GM18907 (cell line): ENCODE results near the gene CACNA1D.

Experiments
- ATAC-seq: cut with Tn5 transposase; IDR thresholded peaks from one replicate; pipeline ENCODE4 v1.9.1; 2021; ENCODE audit warnings: mild to moderate bottlenecking, moderate library complexity; ENCODE audit not compliant: unreplicated experiment

CACNA1D gene

DNA sequence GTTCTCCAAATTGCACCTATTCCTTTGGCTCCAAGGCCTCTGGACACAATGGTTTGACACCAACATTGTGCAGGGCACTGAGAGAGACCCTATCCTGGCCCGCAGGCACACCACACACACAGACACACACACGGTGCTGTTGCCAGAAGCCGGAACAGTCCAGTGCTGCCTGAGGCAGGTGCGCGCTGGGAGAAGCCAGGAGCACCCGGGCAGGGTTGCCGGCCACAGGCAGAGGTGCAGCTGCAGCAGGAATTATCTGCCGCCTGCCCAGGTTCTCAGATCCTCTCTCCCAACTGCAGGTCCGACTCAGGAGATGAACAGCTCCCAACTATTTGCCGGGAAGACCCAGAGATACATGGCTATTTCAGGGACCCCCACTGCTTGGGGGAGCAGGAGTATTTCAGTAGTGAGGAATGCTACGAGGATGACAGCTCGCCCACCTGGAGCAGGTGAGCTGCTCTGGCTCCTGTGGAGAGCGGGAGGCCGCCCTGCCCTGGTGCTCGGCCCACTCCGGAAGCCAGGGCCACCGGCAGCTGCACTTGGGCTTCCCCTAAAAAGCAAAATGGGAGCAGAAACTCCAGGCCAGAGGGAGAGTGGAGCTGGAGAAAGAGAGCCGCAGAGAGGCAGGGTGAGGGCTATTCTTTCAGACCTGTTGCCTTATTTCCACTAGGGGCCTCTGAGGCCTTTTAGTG lies 308.9 kb downstream of the CACNA1D start:
- ATAC-seq = no peak

- ATAC-seq = no peak
Observed at GRCh38 chr3:53803816-53804695, 309.6 kb downstream of the CACNA1D start.

DNA sequence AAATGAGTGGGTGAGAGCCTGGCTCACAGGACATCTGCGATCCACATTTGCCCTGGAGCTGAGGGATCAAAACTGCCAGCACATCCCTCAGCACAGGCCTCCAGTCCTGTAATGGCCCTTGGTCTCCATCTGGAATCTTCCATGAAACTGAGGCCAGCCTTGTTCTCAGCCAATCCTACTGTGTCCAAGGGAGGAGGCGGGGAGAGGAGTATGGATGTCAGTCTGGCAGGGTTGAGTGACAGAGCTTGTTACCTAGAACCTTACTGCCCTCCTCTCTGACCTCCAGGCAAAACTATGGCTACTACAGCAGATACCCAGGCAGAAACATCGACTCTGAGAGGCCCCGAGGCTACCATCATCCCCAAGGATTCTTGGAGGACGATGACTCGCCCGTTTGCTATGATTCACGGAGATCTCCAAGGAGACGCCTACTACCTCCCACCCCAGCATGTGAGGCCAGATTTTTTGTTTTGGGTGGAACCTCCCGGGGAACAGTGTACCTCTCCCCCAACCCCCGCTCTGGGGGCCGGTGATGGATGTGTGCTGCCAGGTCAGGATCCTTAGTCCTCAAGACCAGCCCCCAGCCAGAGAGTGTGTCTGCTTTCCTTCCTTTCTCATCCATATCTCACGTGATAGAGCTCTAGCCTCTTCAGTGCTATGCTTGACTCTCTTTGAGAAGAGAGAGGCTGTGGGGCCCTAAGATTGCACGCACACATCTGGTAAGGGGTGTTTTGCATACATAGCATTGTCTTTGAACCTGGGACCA lies 310.5 kb downstream of the CACNA1D start:
- ATAC-seq = peak; percentile 60

- no peak for ATAC-seq
Observed at GRCh38 chr3:53805463-53806159, 311.2 kb downstream of the CACNA1D start.

- peak; percentile 66 for ATAC-seq
Observed at GRCh38 chr3:53806182-53807116, 312.0 kb downstream of the CACNA1D start.

DNA sequence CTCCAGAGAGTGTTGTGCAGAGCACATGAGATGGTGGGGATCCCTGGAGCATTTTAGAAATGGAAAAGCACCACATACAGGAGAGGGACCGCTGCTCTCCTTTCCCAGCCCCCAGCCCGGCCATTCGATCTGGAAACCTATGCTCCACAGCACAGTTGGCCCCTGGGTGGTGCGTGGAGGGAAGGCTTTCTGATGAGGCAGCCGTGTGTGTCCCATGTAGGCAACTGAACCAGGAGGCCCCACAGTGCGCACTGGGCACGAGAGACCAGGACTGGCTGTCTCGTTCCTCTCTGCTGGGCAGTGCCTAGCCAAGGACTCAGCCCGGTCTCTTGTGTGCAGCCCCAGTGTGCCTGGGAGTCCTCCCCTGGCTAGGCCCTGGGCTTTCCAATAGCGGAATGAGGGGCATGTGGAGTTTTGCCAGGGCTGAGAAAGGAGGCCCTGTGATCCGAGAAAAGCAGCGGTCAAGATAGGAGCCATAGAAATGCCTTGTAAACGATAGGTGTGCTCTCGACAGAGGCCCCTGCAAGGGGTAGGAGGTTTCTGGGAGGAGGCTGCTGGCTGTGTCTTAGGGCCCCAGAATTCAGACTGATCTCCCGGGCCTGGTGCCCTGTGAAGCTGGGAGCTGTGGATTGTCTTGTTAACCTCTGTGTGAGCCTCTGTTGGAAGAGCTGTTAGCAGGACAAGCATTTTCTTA lies 312.9 kb downstream of the CACNA1D start:
- ATAC-seq = peak; percentile 17

DNA sequence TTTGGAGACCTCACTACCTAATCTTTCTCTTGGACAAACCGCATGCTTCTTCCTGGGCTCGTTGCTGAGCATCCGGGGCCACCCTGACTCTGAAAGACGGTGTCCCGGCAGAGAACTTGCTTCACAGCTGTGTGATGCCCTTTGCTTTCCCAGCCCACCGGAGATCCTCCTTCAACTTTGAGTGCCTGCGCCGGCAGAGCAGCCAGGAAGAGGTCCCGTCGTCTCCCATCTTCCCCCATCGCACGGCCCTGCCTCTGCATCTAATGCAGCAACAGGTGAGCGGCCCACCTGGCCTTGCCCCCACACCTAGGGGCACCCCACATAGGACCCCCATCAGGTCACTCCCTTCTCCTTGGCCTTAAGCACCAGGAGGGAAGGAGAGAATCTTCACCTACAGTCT lies 314.1 kb downstream of the CACNA1D start:
- no peak for ATAC-seq

DNA sequence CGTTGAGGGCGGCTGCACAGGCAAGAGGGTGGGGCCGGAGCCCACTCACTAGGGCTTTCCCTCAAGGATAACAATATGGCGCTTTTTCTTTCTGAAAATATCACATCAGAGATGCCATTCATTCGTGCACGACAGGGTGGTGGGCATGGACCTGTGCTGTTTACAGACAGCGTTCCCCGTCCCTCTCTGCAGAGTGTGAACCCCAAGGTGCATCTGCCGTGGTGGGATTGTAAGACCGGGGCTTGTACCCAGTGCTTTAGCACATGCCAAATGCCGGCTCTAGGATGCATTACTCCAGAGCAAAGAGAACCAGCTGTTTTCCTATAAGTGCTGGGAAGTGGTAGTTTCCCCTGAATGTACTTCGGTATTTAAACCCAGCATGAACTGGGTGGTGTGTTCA lies 314.9 kb downstream of the CACNA1D start:
- ATAC-seq = no peak

DNA sequence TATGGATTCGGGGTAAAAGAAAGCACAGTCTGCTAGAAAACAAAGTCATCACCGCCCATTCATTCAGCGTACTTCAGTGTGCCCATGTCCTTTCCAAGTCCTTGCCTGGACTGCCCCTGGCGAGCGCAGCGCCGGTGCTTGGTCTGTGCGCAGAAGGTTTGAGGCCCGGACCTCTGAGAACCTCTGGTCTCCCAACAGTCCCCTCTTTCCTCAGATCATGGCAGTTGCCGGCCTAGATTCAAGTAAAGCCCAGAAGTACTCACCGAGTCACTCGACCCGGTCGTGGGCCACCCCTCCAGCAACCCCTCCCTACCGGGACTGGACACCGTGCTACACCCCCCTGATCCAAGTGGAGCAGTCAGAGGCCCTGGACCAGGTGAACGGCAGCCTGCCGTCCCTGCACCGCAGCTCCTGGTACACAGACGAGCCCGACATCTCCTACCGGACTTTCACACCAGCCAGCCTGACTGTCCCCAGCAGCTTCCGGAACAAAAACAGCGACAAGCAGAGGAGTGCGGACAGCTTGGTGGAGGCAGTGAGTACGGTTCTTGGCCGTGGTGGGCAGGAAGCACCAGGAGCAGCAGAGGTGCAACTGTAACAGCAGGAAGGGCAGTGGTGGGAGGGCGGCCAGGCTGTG lies 315.5 kb downstream of the CACNA1D start:
- ATAC-seq = no peak

- no peak for ATAC-seq
Observed at GRCh38 chr3:53811143-53811927, 316.9 kb downstream of the CACNA1D start.

DNA sequence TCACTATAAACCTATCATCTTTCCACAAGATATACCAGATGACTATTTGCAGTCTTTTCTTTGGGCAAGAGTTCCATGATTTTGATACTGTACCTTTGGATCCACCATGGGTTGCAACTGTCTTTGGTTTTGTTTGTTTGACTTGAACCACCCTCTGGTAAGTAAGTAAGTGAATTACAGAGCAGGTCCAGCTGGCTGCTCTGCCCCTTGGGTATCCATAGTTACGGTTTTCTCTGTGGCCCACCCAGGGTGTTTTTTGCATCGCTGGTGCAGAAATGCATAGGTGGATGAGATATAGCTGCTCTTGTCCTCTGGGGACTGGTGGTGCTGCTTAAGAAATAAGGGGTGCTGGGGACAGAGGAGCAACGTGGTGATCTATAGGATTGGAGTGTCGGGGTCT lies 318.0 kb downstream of the CACNA1D start:
- no peak for ATAC-seq

GRCh38 chr3:53813229-53813628 lies 318.8 kb downstream of the CACNA1D start:
- no peak for ATAC-seq

GRCh38 chr3:53813876-53814275 lies 319.5 kb downstream of the CACNA1D start:
- no peak for ATAC-seq

DNA sequence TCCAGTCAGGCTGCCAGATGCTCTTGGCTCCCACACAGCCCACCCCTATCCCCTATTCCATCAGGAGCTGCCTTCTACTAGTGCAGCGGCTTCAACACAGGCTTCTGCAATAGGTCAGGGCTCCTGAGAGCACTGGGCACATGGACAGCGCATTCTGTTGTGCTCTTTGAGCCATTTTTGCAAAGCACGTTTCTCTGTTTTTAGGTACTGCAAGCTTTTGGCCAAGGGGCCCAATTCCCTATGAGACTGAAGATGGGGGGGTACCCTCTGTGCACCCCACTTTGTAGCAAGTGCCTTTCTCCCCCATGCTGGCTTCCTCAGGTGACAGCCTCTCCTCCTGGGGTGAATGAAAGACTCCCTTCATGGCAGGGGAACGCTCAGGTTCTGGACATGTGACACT lies 320.7 kb downstream of the CACNA1D start:
- ATAC-seq = no peak

GRCh38 chr3:53815651-53816050 lies 321.2 kb downstream of the CACNA1D start:
- ATAC-seq = no peak

DNA sequence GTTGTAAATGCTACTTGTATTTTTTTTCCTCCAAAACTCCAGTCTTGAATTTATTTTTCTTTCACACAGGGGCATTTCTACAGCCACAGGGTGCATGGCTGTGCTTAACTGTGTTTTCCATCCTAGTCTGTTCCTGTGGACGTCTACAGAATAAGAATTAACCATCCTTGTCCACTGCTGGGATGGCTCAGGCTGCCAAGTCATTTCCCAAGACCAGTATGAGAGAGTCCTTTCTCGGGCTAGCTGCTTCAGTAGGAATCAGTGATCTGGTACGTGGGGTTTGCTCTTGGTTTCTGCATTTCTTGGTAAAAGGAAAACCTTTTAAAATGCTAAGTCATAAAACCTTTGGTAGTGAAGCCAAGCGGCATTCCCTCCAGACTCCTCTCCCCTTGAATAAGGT lies 322.0 kb downstream of the CACNA1D start:
- no peak for ATAC-seq

GRCh38 chr3:53817211-53817610 lies 322.8 kb downstream of the CACNA1D start:
- no peak for ATAC-seq

DNA sequence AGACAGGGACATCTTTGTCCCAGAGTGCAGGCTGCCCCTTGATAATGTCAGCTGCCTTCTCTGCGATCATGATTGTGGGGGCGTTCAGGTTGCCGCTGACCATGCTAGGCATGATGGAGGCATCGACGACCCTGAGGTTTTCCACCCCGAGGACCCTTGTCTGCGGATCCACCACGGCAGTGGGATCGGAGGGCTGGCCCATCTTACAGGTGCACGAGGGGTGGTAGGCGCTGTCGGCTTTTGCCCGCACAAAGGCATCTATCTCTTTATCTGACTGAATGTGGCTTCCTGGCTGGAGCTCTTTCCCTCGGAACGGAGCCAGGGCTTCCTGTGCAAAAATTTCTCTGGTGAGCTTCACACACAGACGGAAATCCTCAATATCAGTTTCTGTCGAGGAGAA lies 323.4 kb downstream of the CACNA1D start:
- ATAC-seq = no peak
